ENCODE measurements around the gene PTCH2. TPM values are rescaled to one million over a fixed set of nuclear protein-coding genes. Genes with fewer than 3 reads are reported as not detected.

Gene PTCH2
- total RNA-seq, 1 experiment from 2014 or later, result 0.83 TPM

- no peaks in the 10 kb centered on the region for H3K36me3 ChIP-seq (ENCODE audit: low read depth)
- H3K4me3 ChIP-seq, result no peak overlapping the region
- H3K4me1 ChIP-seq (replicated peaks; ENCODE audit: insufficient read depth), result peaks cover 16% of the 10 kb centered on the region
- DNase-seq, result no peak
- H4K20me1 ChIP-seq (ENCODE audit: insufficient read depth), result no peaks in the 10 kb centered on the region
- BruUV-seq (replicated peaks), result no TSS peak
- H3K9me2 ChIP-seq (ENCODE audit: insufficient read depth), result no peaks in the 10 kb centered on the region
- H3K27me3 ChIP-seq (ENCODE audit: insufficient read depth, low read depth), result no peaks in the 10 kb centered on the region
- no peaks in the 10 kb centered on the region for H3K9me3 ChIP-seq (ENCODE audit: insufficient read depth, low read depth)
- H3F3A ChIP-seq (ENCODE audit: insufficient read depth, low read depth), result peaks cover 28% of the 10 kb centered on the region
- no peak overlapping the region for H2AFZ ChIP-seq
- TF ChIP-seq EZH2 (IDR thresholded peaks at IDR 0.05; ENCODE audit: low read depth), result no peak
- TF ChIP-seq, protein P1, sequence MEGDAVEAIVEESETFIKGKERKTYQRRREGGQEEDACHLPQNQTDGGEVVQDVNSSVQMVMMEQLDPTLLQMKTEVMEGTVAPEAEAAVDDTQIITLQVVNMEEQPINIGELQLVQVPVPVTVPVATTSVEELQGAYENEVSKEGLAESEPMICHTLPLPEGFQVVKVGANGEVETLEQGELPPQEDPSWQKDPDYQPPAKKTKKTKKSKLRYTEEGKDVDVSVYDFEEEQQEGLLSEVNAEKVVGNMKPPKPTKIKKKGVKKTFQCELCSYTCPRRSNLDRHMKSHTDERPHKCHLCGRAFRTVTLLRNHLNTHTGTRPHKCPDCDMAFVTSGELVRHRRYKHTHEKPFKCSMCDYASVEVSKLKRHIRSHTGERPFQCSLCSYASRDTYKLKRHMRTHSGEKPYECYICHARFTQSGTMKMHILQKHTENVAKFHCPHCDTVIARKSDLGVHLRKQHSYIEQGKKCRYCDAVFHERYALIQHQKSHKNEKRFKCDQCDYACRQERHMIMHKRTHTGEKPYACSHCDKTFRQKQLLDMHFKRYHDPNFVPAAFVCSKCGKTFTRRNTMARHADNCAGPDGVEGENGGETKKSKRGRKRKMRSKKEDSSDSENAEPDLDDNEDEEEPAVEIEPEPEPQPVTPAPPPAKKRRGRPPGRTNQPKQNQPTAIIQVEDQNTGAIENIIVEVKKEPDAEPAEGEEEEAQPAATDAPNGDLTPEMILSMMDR (conservative IDR thresholded peaks at IDR 0.05), result no peak
- no peak overlapping the region for H3K27ac ChIP-seq
- ChIA-PET CTCF (interaction anchor here (0.6 to 1.1 kb wide), 2 partner anchors 29 to 457 kb away, joined by 3 read pairs; no protein-coding TSS in a partner anchor), POLR2A (ENCODE audit: unreplicated experiment) (interaction anchor here (0.6 kb wide), 1 partner anchor 47 kb away, joined by 4 read pairs; no protein-coding TSS in a partner anchor)
- H3K79me2 ChIP-seq (ENCODE audit: low read depth), result no peaks in the 10 kb centered on the region
- no peak overlapping the region for H3K4me2 ChIP-seq
- intact Hi-C loops (cut with micrococcal nuclease; ENCODE audit: unreplicated experiment), result no loop called here
These were observed 20.8 kb downstream of the PTCH2 start for GRCh38 chr1:44822131-44822701.

DNA sequence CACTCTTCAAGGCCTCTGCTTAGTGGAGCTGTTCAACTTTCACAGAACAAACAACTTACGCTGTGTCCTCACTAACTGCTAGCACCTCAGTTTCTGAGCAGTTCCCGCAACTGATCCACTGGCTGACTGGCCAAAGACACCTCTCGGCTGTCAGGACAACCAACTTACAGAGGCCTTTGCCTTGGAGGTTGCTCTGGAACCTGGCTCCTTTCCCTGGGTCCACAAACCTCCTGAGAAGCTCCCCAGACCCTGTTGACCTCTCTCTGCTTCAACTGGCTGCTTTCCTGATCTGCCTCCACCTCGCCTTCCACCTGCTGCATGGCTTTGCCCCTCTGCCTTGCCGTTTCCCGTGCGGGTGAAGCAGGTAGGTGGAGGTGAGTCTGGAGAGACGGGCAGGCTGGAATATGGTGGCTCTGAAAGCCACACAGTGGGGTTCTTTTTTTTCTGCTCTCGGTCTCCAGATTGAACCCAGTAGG lies 21.8 kb downstream of the PTCH2 start:
- Histone ChIP-seq H3K36me3 (ENCODE audit: low read depth) (no peaks in the 10 kb centered on the region), H3K9me2 (ENCODE audit: insufficient read depth) (no peaks in the 10 kb centered on the region), H3K4me1 (replicated peaks; ENCODE audit: insufficient read depth) (peaks cover 16% of the 10 kb centered on the region), H2AFZ (no peak overlapping the region), H3K79me2 (ENCODE audit: low read depth) (no peaks in the 10 kb centered on the region), H3K27ac (no peak overlapping the region), H3K9me3 (ENCODE audit: insufficient read depth, low read depth) (no peaks in the 10 kb centered on the region), H3K27me3 (ENCODE audit: insufficient read depth, low read depth) (no peaks in the 10 kb centered on the region), H3K4me3 (no peak overlapping the region), H3F3A (ENCODE audit: insufficient read depth, low read depth) (peaks cover 28% of the 10 kb centered on the region), H4K20me1 (ENCODE audit: insufficient read depth) (no peaks in the 10 kb centered on the region), H3K4me2 (no peak overlapping the region)
- intact Hi-C loops (cut with micrococcal nuclease; ENCODE audit: unreplicated experiment), result no loop called here
- ChIA-PET POLR2A (ENCODE audit: unreplicated experiment) (interaction anchor here (0.6 to 1.1 kb wide), 3 partner anchors 21 to 78 kb away, joined by 5 to 16 read pairs (median 7); partner anchors contain the start of gene PLK3), CTCF (interaction anchor here (0.6 kb wide), 2 partner anchors 10 to 36 kb away, joined by 3 to 5 read pairs; no protein-coding TSS in a partner anchor)
- TF ChIP-seq EZH2 (IDR thresholded peaks at IDR 0.05; ENCODE audit: low read depth), result no peak
- TF ChIP-seq, protein P1 (conservative IDR thresholded peaks at IDR 0.05), result no peak
- BruUV-seq (replicated peaks), result no TSS peak
- DNase-seq, result no peak

DNA sequence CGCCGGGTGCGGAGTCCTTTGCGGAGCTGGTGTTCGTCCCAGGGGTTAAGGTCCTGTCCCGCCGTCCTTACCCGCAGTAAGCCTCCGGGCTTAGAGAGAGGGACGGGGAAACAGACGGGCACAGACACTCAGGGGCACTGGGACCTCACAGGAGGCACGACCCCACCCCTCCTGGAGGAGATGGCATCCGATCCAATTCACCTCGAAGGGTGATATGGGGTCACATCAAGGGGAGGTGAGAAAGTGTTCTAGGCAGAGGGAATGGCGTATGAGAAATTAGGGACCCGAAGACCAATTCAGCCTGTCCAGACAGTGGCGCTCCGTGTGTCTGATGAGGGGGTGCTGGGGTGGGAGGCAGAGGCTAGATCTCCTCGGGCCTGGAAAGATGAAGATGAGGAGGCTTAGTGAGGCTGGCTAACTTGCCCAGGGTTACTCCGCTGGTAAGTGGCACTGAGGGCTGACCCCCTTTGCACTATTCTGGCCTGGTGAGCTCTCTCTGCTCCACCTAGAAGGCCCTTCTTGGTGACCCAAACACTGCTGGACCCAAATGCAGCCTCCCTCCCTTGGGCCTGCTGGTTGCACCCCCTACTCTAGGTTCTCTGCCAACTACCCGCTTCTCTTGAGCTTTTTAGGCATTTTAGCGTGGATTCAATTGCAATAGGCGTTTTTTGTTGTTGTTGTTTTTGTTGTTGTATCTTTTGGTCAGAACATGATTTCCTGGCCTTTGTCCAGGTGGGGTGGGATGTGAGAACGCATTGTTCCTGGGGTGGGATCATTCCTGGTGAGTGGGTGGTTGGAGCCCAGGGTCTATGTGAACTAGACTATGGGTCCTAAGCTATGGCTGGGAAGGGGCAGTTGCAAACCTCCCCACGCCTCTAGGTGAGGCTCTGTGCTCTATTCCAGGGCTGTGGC lies 22.5 kb downstream of the PTCH2 start:
- peaks cover 29% of the 10 kb centered on the region for H3F3A ChIP-seq (ENCODE audit: insufficient read depth, low read depth)
- no peak for DNase-seq
- H3K79me2 ChIP-seq (ENCODE audit: low read depth), result no peaks in the 10 kb centered on the region
- no peaks in the 10 kb centered on the region for H3K36me3 ChIP-seq (ENCODE audit: low read depth)
- H3K4me2 ChIP-seq, result peak overlapping the region; percentile 96
- TSS peak; percentile 49 for BruUV-seq (replicated peaks)
- ChIA-PET CTCF (interaction anchor here (0.5 kb wide), 1 partner anchor 536 kb away, joined by 4 read pairs; no protein-coding TSS in a partner anchor), POLR2A (ENCODE audit: unreplicated experiment) (interaction anchor here (0.6 to 1.1 kb wide), 3 partner anchors 21 to 77 kb away, joined by 3 to 16 read pairs (median 5); partner anchors contain the start of gene PLK3)
- peak overlapping the region; percentile 67 for H3K4me3 ChIP-seq
- peak overlapping the region; percentile 83 for H3K27ac ChIP-seq
- peak overlapping the region; percentile 70 for H2AFZ ChIP-seq
- no peak for TF ChIP-seq EZH2 (IDR thresholded peaks at IDR 0.05; ENCODE audit: low read depth)
- TF ChIP-seq, protein P1 (conservative IDR thresholded peaks at IDR 0.05), result no peak
- H3K4me1 ChIP-seq (replicated peaks; ENCODE audit: insufficient read depth), result peaks cover 19% of the 10 kb centered on the region
- no peaks in the 10 kb centered on the region for H3K9me2 ChIP-seq (ENCODE audit: insufficient read depth)
- no peaks in the 10 kb centered on the region for H3K9me3 ChIP-seq (ENCODE audit: insufficient read depth, low read depth)
- no peaks in the 10 kb centered on the region for H4K20me1 ChIP-seq (ENCODE audit: insufficient read depth)
- intact Hi-C loops (cut with micrococcal nuclease; ENCODE audit: unreplicated experiment), result loop anchor here (1.0 kb wide), 1 partner anchor 89 kb away; the partner anchor contains the start of gene RNU5D-1
- no peaks in the 10 kb centered on the region for H3K27me3 ChIP-seq (ENCODE audit: insufficient read depth, low read depth)
